HG03558 (cell line): ENCODE data around the gene NT5C2.

ENCODE experiments used
- ATAC-seq: cut with Tn5 transposase; IDR thresholded peaks from one replicate; pipeline ENCODE4 v1.9.1; 2021; ENCODE audit warnings: moderate number of reproducible peaks; ENCODE audit not compliant: unreplicated experiment; ENCODE audit errors: extremely low read depth

The NT5C2 gene

DNA sequence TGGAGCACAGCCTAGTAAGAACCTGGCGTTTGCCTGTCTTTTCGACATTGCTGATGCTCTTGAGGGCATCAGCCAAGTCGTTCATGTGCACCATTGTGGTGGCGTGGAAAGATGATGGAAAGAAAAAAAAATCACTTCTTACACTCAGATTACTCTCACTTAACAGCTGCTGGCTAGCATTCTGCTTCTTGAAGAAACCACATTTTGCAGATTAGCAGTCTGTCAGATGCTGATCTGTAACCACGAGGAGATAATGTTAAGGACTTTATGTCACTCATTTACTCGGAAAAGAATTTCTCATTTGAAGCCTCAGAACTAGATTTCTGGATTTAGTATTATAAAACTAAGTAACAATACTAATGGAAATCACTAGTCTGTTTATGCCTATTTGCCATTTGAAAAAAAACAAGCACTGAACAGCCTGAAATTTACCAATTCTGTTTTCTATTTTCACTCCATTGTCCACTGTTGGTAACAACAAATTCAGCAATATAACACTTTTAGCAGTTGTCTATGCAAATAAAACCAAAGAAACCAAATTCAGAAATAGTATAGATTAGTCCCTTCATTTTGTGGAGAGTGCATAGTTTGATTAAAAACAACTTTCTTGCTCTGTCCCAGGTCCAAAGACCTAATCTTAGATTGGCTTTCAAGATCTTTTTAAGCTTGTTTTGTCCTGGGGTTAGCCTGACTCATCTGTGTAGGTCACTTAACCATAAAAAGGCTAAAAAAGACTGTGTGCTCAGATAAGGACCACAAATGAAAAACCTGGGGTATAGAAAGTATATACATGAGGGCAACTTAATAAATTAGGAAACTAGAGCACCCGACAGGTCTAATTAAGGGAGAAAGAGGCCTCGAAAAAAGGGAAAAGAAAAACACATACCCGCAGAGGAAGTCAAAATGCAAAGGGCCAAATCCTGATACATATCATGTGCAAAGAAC lies 67.5 kb downstream of the NT5C2 start:
- ATAC-seq: no peak

DNA sequence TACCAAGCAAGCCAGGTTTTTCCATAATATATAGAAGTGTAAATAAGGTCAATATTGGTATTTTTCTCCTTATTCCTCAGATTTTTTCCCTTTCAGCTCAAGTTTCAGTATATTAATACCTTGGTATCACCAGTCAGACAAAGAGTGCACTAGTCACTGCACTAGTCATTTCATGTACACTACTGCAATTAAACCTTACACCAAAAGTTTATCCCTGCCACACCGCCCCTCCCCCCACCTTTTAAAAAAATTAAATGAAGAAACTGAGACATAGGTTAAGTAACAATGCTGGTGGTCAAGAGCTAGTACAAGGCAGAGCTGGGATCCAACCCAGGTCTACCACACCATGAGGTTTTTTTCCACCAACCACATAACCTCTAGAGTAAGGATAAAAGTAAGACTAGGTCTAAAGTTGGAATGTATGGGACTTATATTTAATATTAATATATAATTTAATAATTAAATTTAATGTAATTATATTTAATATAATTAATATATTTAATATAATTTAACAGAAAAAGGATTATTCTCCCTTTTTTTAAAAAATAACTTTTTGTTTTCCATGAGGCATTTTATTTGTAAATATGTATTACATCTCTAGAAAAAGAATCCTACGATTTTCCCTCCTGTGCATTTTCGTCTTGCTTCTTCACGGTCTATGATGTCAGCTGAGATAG lies 68.5 kb downstream of the NT5C2 start:
- ATAC-seq: no peak

DNA sequence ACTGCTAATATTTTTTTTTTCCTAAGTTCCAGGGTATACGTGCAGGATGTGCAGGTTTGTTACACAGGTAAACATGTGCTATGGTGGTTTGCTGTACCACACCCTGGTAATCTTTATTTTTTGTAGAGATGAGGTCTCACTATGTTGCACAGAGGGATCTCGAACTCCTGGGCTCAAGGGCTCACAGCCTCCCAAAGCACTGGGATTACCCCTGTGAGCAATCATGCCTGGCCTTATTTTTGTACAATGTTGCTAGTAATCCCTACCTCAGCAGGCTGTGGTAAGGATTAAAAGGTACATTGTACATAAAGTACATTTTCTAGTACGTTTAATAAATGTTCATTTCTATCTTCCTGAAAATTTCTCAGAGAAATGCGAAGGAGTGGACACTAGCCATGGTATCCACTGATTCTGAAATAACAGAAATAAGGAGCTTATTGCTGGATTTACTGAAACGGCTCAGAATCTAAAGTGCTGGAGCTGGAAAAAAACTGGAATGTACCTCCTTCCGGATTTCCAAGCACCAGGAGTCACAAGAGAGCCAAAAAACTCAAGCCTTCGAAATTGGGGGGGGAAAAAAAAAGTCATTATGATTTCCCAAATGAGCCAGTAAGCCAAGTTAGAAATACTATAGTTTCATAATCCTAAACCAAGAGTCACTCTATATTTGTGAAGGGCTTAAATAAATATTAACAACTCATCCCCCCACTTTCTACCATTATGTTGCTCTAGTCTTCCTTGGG lies 69.6 kb downstream of the NT5C2 start:
- ATAC-seq: no peak

DNA sequence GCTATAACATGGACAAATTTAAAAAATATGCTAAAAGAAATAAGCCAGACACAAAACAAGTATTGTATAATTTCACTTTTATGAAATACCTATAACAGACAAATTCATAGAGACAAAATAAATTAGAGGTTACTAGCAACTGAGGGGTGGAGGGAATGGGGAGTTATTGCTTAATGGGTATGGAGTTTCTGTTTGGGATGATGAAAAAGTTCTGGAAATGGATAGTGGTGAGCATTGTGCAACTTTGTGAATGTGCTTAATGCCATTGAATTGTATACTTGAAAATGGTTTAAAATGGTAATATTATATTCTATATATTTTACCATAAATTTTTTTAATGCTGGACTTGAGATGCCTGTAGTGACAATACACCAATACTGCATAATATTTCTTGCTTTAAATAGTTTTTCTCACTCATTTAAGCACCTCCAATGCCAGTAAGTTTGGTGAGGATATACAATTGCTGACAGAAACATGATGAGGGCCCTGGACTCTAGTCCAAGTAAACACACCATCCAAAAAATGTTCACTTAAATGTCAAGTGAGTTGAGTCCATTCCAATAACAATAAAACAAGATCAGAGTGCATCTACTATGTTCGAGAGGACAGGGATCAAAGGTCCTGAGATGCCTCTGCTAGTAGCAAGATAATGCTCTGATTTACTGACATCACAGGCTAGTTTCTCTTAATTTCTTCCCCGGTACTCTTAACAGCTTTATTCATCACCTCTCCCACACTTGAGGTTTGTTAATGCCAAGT lies 71.9 kb downstream of the NT5C2 start:
- no peak for ATAC-seq

DNA sequence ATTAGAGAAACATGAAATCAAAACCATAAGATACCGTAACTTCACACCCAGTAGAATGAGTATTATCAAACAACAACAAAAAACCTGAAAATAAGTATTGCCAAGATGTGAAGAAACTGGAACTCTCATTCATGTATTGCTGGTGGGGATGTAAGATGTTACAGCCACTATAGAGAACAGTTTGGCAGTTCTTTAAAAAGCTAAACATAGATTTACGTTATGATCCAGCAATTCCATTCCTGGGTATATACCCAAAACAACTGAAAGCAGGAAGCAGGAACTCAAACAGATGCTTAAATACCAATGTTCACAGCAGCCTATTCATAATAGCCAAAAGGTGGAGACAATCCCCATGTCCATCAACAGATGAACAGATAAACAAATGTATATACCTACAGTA lies 72.5 kb downstream of the NT5C2 start:
- no peak for ATAC-seq

DNA sequence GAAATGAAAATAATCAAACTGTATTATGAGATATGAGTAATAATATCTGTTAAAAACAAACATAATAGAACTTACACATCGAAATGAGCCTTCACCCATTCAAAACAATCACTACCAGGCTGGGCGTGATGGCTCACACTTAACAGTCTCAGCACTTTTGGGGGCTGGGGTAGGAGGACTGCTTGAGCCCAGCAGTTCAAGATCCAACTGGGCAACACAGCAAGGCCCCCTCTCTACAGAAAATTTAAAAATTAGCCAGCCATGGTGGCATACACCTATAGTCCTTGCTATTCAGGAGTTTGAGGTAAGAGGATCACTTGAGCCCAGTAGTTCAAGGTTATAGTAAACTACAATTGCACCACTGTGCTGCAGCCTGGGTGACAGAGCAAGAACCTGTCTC lies 75.8 kb downstream of the NT5C2 start:
- ATAC-seq: no peak

DNA sequence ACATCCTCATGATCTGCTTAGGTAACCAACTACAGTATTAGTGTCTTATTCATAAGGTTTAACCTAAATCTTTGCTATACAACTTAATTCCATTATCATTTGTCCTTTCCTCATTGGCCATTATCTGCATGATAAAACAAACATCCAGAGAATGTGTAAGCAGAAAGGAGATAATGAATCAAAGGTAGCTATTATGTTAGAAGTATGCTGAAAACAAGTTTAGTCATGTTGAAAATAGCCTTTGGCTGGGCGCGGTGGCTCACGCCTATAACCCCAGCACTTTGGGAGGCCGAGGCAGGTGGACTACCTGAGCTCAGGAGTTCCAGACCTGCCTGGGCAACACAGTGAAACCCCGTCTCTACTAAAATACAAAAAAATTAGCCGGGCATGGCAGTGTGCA lies 78.2 kb downstream of the NT5C2 start:
- ATAC-seq: no peak

DNA sequence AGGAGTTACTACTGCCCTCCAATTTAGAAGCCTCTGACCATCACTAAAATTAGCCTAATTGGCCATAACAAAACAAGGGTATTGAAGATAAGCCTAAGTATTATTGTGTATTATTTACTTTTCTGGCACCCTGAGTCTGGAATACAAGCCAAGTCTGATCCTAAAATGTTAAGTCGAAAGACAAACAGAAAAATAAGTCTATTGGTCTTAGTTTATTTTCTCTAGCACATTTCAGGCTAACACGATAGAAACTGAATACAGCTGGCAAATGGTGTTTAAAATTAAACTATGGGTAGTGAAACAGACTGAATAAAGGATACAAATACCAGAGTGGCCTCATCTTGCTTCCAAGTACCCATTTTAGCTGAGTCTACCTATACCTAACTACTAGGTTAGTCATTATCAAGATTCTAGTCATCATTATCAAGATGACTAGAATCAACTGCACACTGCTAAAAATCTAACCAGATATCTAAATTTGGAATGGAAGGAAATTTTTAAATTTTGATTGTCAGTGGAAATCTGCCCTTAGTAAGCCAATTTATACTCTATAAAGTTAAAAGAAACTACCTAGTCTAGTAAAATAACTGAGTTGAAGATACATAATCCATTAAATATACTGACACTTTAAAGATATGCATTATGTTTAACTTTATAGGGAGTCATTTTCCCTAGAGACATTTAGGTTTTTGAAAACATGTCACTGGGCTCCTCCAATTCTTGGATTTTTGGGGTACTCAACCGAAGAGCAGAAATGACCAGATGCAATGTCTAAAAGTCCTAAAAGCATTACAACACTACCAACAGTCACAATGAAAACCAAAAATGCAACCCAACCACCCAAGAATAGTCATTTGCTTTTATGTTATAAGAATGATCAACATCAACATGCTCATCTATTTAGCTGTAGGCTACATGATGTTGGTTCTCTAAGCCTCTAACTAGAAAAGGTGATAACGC lies 80.9 kb downstream of the NT5C2 start:
- peak; percentile 26 for ATAC-seq

DNA sequence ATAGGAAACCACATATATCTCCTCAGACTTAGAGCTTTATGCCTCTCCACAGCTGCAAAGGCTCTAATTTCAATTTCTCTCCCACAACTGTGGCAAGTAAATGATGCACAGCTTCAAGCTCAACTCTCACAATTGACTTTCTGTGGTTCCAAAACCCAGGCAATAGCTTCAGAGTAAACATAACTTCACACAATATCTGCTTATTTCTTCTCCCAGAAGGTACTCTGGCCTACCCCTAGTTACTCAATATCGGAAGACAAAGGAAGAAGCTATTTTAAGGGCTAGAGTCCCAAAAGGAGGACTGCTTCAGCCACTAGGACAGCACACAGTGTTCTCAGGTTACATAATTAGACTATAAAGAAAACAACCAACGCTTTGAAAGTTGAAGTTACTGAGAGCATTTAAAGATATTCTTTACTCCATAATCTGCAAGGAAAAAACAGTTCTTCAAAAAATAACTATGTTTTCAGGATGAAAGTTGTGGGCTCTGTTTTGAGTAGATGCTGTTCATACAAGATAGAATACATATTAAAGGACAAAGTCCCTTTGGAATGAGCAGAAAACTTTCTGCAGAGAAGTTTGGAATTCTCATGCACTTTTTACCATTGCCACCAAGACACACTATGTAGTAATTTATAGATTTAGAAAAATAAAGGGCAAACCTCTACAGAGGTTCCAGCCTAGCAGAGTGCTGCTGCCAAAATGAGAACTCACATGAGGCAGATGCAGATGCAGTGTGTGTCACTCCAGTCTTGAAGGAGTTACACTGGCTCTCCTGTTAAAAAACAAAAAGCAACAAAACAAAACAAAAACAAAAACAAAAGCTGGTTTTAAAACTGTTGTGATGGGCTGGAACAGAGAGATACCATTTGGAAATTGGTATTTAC lies 81.8 kb downstream of the NT5C2 start:
- ATAC-seq: peak; percentile 43

DNA sequence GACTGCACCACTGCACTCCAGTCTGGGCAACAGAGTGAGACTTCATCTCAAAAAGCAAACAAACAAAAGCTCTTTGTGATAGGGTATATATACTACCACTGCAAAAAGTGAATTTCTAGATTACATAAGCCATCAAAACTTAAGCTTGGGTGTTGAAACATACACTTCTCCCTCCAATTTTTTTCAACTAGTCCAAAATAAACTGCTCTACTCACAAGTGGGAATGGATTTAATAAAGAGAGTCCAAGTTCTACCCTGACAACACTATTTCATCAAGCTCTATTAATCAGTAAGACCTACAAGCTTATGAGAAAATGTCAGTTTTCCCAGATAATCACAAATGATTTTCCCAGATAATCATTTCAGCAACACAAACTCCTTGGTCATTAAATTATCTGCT lies 82.7 kb downstream of the NT5C2 start:
- no peak for ATAC-seq

DNA sequence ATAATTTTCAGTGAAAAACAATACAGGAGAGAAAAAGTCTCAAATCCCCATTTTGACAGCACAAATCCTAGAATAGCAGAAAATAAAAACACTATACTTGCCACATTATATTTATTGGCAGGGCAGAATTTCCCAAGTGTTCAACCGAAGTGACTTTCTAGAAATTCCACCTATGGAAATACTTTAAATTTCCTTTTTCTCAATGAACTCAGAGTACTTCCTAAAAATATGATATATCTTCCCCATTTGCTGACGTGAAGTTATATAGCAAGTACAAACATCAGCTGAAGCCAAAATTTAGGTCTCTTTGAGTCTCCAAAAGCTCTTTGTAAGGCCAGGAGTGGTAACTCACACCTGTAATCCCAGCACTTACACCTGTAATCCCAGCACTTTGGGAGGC lies 83.3 kb downstream of the NT5C2 start:
- no peak for ATAC-seq

DNA sequence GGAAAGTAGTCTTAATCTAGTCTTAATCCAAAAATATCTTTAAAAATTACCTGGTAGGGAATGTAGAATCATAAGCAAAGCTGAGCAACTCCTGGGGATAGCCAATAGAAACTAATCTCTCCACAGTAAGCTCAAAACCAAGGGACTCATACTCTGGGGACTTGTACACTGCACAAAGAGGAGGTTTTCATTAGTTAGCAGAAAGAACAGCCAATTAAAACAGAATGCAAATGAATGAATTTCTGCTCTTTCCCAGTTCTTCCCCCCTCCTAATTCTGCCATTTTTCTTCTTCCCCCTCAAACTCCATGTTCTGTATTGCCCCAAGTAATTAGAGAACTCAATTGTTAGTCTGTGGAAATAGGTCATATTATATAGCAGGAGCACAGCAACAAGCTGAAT lies 86.5 kb downstream of the NT5C2 start:
- ATAC-seq: no peak

DNA sequence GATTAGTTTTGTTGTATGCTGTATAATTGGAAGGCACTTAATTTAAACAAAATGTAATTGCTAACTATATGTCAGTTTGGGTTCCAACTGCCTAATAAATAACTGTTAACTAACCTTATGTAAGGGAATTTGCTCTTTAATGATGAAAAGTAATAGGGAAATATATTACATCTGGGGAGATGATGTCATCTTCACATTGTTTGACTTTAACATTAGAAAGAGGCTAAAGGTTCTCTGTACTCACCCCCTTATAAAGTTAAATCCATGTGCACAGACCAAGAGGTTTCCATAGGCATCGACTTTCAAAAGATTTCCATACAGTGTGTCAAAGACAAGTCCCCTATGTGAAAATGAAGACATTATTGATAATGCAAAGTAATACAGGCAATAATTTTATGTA lies 87.6 kb downstream of the NT5C2 start:
- no peak for ATAC-seq

DNA sequence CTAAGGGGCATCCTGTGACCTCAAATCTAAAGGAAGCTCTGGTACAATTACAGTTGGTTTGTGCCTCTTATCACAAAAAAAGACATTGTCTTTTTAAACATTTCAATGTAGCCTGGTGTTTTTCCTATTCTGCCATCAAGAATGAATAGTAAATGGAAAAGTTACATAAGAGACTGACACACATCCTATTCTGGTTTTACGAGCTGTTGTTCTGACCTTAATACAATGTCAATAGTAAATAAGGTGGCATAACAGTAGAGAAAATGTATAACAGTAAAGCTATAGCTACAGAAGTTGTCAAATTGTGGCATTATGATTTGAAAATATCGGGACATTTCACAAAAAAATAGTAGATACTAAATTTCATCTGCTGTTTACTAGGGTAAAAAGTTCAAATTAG lies 88.4 kb downstream of the NT5C2 start:
- no peak for ATAC-seq

DNA sequence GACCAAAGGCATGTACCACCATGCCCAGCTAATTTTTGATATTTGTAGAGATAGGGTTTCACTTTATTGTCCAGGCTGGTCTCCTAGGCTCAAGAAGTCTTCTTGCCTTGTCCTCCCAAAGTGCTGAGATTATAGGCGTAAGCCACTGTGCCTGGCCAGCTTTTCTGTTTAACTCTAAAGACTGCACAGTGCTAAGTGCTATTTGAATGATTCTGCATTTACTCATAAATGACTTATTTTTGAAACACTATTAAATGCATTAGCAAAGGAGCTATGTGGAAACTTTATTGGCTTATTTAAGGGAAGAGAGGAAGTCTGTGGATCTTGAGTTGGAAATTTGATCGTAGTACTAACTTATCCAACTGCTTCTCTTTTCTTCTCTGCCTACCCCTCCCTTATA lies 89.1 kb downstream of the NT5C2 start:
- no peak for ATAC-seq

DNA sequence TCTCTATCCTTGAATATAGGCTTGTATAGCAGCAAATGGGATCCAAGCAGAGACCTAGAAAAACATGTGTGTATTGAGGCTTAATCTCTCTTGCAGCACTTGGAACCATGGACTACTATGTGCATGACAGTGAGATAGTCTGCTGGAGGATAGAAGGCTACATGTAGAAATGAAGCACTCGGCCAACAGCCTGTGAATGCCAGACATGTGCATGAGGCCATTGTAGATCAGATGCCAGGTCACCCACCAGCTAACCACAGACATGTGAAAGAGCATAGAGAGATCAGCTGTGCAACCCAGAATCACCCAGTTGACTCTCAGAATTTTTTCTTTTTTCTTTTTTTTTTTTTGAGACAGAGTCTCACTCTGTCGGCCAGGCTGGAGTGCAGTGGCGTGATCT lies 90.9 kb downstream of the NT5C2 start:
- no peak for ATAC-seq

DNA sequence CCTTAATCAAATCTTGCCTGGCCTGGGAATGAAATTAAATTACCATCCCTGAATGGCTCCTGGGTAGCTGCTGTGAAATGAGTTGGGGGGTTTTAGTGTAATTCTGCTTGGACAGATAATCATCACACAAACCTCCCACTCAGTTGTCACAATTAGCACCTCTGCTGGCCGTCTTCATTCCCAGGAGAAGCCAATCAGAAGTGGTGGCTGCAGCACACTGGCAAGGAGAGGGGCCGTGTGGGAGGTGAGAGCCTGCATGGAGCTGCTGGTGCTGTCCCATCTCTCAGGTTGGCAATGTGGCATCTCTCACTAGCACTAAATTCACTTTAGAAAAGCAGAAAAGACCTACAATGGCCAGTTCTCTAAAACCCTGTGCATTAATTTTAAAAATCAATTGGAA lies 92.5 kb downstream of the NT5C2 start:
- no peak for ATAC-seq

DNA sequence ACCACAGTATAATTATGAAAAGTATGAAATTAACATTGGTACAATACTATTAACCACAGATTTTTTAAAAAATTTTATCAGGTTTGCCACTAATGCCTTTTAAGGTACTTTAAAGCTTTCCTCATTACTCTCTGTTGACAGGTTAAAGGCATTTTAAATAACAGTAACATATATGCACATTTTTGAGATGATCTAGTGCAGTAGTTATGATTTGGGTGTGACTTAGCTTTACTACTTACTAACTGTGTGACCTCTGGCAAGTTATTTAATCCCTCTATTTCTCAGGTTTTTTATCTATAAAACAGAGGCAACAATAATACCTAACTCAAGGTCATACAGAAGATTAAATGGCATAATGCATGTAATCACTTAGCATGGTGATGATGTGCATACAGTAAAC lies 94.8 kb downstream of the NT5C2 start:
- ATAC-seq: no peak
